ENCODE measurements around the gene MIA2.
"Not testable (repeated sequence)": the region's sequence is repeated elsewhere in the genome, so short reads cannot be mapped to it uniquely, and the experiment has no call there.

MIA2 gene

DNA sequence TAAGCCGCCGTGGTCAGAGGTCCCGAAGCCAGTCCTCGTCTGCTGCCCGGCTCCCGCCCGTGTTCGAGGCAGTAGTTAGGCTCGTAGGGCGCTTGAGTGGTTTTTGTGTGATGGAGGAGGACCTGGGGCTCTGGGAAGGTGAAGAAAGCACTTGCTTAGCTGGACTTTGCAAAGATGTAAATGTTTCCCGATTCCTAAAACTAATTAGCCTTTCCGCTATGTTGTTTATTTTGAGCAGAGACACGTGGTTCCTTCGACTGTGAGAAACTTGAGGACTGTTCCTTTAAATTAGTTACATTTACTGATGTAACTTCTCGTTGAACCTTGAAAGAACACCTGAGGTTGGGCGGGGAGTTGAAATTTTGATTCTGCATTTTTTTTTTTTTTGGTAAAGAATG is 33.9 kb downstream of the MIA2 start:
- DNase-seq (ENCODE audit: low read depth in 1 of 2, low spot score in 1 of 2), result no peak

DNA sequence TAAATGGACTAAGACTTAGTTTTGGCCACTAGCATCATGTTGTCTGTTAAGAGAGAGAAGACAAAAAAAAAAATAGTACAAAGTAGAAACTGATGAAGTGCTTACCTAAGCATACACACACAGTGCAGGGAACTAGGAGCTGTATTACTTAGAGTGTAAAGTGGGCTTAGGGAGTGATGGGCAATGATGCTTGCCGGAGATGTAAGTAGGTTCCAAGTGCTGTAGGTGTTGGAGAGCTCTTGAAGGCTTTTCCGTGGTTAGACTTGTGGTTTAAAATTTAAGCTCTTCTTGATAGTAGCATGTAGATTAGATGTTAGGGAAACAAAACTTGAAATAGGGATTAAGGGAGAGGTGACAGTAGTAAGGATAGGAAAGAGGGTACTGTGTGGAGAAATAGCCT is 34.7 kb downstream of the MIA2 start:
- DNase-seq (ENCODE audit: low read depth in 1 of 2, low spot score in 1 of 2), result no peak

DNA sequence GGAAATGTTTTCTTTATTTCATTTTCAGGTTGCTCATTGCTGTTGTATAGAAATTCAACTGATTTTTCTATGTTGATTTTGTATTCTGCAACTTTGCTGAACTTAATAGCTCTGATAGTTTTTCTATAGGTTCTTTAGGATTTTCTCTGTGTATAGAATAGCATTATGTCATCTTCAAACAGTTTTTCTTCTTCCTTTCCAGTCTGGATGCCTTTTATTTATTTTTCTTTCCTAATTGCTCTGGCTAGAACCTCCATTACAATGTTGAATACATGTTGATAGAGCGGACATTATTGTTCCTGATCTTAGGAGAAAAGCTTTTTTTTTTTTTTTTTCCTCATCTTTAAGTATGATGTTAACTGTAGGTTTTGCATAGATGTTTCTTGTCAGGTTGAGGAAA is 39.2 kb downstream of the MIA2 start:
- no peak for DNase-seq (ENCODE audit: low read depth in 1 of 2, low spot score in 1 of 2)

DNA sequence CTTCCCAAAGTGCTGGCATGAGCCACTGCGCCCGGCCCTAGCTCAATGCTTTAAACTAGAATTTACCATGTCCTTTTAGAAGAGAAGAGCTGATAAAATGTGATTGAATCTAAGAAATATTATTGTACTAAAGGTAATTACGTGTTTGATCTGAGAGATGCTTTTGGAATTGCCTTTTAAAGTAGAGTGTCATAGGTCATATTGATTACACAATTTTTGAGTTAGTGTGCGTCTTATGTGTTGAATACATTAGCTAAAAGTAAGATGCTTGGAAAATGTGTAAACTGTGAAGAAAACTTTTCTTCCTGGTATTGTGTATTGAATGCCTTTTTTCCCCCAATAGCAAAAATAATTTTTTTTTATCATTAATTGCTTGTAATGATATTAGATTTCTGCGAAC is 41.7 kb downstream of the MIA2 start:
- DNase-seq (ENCODE audit: low read depth in 1 of 2, low spot score in 1 of 2), result no peak

DNA sequence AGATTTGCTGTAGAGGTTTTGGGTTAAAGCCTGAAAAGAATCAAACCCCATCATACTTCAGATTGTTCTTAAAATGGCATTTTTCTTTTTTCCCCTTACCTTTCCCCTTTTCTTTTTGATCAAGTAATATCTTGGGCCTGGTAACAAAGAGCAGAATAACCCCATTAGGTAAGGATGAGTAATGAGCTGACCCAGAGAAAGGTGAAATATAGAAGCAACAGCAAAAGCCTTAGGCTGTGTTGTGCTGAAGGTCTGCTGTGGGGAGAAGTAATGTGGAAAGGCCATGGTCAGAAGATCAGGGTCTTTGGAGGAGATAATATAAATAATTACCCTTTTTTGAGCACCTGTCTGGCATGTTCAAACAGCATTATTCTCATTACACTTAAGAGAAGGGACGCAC is 42.3 kb downstream of the MIA2 start:
- no peak for DNase-seq (ENCODE audit: low read depth in 1 of 2, low spot score in 1 of 2)

DNA sequence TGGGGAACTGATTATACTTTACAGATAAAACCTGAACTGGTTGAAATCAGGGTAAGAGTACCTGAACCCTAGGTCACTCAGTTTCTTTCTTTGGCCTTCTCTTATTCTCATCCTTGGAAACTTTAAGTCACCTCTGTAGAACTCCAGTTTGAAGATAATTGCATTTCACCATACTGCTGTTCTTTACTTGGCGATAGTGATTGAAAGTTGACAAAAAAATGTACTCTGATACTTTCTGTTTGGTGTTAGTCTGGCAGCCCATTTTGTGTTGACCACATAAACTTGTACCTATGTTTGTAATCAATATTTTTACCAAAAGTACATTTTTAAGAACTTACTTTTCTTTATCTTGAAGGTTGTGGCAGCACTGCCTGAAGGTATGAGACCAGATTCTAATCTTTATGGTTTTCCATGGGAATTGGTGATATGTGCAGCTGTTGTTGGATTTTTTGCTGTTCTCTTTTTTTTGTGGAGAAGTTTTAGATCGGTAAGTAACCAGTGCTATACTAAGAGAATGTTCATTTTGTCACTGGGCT is 42.9 kb downstream of the MIA2 start:
- no peak for DNase-seq (ENCODE audit: low read depth in 1 of 2, low spot score in 1 of 2)

DNA sequence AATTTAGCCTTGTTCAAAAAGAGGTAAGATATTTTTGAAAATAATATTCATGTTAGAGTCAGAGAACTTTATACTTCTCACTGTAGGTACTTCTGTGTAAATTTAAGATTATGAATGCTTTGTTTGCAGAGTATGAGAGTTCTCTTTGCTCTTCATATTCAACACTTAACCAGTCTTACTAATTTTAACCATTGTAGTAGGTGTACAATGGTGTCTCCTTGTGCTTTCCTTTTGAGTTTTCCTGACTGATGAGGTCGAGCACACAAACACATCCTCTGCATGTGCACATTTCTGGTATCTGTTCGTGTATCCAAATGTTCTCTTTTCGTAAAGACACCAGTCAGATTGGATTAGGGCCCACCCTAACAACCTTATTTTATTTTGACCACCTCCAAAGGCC is 45.8 kb downstream of the MIA2 start:
- no peak for DNase-seq (ENCODE audit: low read depth in 1 of 2, low spot score in 1 of 2)

DNA sequence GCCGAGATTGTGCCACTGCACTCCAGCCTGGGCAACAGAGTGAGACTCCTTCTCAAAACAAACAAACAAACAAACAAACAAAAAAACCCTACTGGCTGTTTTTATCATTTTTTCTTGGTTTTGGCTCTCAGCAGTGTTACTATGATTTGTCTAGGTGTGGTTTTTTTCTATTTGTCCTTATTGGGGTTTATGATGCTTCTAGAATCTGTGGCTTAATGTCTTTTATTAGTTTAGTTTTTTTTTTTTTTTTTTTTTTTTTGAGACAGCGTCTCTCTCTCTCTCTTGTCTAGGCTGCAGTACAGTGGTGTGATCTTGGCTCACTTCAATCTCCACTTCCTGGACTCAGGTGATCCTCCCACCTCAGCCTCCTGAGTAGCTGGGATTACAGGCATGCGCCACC is 47.0 kb downstream of the MIA2 start:
- not testable (repeated sequence) for DNase-seq (ENCODE audit: low read depth in 1 of 2, low spot score in 1 of 2)

DNA sequence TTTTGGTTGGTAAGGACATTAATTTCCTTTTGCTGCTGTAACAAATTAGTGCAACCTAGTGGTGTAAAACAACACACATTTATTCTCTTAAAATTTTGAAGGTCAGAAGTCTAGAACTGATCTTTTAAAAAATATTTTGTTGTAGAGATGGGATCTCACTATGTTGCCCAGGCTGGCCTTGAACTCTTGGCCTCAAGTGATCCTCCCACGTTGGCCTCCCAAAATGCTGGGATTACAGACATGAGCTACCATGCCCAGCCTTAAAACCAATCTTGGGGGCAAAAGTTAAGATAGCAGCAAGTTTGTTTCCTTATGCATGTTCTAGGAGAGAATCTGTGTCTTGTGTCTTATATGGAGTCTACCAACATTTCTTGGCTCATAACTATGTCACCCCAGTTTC is 55.8 kb downstream of the MIA2 start:
- DNase-seq (ENCODE audit: low read depth in 1 of 2, low spot score in 1 of 2), result no peak

DNA sequence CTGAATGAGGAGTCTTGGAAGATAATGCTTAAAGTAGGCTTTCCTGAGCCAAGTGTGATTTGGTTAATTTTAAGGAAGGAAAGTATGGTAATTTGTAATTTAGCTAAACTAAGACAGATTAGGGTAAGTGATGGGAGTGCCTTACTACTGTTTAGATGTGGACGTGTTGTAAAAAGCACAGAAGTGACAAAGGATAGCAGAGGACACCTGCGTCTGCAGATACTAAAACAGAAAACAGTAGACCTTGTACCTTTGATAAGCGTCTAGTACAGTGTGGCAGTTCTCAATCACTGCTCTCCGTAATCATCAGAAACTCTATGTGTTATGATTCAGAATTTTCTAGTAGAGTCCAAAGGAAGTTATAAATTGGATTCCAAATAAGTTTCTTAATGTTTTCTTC is 58.0 kb downstream of the MIA2 start:
- no peak for DNase-seq (ENCODE audit: low read depth in 1 of 2, low spot score in 1 of 2)

DNA sequence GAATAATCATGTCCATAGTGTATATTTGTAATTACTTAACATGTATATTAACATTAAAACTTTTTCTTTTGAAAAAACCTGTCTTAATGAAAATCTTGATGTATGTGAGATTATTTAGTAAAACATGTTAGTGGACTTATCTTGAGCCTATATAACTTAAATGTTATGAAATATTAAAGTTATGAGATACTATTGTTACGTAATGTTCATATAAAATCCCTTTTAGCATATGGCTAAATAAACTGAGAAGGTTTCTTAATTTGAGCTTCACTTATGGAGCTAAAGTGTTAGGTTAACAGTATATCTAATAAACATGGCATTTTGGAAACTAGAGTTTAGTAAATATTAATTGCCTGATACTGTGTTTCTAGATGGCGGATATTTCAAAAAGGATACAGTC is 59.9 kb downstream of the MIA2 start:
- no peak for DNase-seq (ENCODE audit: low read depth in 1 of 2, low spot score in 1 of 2)

DNA sequence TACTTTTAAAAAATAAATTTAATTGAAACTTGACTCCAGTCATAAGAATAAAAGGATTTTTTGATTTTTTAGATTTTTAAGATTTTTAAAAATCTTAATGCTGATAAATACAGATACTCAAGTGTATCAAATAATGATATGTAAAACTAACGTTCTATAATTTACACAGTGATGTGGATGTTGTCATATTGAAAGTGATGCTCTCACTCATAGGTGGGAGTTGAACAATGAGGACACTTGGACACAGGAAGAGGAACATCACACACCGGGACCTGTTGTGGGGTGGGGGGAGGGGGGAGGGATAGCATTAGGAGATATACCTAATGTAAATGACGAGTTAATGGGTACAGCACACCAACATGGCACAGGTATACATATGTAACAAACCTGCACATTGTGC is 66.7 kb downstream of the MIA2 start:
- not testable (repeated sequence) for DNase-seq (ENCODE audit: low read depth in 1 of 2, low spot score in 1 of 2)

DNA sequence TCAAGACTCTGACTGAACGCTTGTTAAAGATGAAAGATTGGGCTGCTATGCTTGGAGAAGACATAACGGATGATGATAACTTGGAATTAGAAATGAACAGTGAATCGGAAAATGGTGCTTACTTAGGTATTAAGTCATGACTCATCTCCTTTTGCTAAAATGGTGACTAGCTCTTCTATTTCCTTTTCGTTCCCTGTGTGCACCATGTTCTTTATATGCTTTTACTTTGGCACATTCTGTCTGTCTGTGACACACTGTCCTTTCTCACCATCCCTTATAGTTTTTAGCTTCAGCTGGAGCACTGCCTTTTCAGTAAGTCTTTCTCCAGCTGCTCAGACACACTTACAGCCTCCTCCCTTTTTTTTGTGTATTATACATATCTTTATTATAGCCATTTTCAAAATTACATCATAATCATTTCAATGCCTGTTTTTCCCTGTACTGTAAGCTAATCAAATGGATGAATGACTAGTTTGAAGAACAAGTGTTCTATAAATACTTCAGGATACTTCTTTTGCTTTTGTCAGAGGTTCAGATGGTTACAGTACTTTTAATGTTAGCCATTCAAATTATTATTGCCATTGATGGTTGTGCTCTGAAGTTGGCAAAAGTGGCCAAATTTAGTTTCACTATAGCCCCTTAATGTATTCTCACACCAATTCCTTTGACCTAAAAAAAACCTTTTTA is 68.6 kb downstream of the MIA2 start:
- DNase-seq (ENCODE audit: low read depth in 1 of 2, low spot score in 1 of 2), result no peak

DNA sequence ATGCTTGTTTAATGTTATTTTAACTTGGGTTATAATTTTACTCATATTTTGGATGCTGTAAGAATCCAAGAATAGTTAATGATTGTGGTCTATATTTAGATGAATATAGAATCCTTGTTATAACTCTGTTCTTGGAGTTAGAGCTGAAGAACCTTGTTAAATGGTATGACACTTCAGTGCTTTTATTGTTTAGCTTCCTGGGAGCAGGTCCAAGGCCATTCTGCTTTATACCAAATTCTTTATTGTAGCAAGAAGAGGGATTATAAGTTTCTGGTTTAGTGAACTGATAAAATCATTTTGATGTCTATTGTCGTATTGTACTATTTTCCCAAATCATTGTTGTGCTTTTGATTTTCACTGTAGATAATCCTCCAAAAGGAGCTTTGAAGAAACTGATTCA is 69.4 kb downstream of the MIA2 start:
- DNase-seq (ENCODE audit: low read depth in 1 of 2, low spot score in 1 of 2), result no peak

DNA sequence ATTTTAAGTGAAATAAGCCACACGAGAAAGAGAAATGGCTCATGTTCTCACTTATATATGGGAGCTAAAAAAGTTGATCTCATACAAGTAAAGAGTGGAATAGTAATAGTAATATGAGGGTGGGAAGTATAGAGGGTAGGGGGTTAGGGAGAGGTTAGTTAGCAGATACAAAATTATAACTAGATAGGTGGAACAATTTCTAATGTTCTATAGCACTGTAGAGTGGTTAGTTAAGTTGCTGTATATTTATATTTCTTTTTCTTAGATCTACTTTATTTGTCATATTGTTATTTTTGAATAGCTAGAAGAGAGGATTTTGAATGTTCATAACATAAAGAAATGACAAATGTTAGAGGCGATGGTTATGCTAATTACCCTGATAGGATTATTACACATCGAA is 74.1 kb downstream of the MIA2 start:
- no peak for DNase-seq (ENCODE audit: low read depth in 1 of 2, low spot score in 1 of 2)

DNA sequence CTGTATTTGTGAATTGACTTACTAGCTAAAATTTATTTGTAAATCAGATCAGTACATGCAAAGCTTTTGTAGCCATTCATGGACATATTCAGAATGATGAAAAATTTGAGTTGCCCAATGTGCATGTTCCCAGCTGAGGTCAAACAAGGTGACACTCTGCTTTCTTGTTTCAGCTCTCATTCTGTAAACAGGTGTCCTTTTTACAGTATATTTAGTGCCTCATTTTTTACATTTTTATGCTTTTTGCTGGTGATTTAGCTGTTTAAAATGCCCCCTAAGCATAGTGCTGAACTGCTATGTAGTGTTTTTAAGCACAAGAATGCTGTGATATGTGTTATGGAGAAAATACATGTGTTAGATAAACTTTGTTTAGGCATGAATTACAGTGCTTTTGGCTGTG is 76.3 kb downstream of the MIA2 start:
- DNase-seq (ENCODE audit: low read depth in 1 of 2, low spot score in 1 of 2), result no peak

DNA sequence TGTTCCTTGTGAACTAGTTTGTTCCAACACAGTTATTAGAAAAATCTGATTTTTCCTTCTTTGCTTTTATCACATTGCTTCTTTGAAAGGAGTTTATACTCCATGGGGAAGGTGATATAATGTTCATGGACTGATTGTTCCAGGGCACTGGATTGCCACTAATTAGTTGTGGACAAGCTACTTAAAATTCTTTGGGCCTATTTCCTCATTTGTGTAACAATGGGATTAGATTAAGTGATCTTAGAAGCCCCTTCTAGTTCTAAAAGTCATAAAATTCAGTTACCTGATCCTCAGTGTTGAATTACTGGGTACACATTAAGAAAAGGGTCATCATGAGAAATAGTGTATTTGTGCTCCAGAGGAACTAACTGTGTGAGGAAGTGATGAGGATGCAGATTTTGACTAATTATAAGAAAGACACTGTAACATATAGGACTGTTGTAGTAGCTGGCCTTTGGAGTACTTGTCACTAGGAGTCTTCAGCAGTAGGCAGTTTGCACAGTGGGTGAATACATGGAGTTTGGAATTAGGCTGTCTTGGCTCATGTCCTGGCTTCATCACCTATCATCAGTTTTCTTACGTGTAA is 82.2 kb downstream of the MIA2 start:
- no peak for DNase-seq (ENCODE audit: low read depth in 1 of 2, low spot score in 1 of 2)

DNA sequence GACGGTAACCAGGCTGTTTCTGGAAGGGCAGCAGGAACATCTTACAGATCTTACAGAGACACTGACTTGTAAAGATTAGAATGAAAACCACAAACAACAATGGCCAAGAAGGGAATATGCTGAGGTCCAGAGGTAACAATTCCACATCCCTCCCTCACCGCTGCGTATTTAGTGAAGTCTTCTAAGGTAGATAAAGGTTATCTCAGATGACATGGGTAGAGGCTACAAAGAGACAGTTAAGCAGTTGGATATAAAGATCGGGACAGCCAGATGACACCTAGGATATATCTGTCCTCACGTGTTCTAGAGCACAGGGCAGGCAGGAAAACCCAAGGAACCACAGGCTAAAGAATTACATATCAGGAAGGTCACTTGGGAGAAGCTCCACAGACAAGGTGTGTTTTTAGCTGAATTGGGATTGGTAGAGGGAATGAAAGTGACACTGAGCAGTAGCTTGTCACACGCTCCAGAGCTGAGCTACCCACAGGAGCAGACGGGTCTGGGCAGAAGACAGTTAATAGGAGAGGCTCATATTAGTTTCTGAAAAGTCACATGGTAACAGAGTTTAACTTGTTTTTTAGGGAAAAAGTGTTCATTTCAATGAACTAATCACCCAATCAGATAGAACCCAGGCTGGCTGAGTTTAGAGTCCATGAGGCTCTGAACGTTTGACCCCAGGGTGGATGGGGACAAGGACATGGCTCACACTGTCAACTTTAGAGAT is 83.3 kb downstream of the MIA2 start:
- no peak for DNase-seq (ENCODE audit: low read depth in 1 of 2, low spot score in 1 of 2)

DNA sequence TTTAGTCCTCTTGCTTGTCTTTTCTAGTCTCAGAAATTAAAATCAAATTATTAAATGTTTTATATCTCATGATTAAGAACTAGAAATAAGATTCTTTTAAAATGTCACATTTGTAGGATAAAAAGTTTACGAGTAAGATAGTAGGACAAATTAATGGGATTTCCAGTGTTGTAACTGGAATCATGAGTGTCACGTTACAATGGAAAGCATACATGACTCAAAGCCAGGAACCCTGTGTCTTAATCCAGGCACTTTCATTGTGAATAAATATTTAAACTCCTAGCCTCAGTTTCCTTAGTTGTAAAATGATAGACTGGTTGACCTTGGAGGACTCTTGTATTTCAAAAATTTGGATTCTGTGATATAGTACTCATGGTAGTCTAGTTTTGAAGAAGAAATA is 84.9 kb downstream of the MIA2 start:
- DNase-seq (ENCODE audit: low read depth in 1 of 2, low spot score in 1 of 2), result no peak

DNA sequence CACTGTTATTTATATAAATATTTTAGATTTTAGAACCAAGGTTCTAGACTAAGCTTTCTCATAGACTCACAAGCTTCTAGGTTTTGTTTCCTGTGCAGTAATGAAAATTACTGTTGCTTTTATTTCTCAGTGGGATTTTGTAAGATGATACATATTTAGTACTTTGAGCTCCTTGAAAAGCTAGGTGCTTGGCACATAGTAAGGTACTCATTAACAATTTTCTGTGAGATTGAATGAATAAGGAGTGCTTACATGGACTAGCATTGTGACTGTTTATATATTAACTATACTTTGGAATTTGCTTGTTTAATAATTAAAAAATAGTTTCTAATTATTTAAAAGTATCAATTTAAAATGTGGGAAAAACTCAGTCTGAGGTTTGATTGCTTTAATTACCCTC is 85.7 kb downstream of the MIA2 start:
- no peak for DNase-seq (ENCODE audit: low read depth in 1 of 2, low spot score in 1 of 2)

DNA sequence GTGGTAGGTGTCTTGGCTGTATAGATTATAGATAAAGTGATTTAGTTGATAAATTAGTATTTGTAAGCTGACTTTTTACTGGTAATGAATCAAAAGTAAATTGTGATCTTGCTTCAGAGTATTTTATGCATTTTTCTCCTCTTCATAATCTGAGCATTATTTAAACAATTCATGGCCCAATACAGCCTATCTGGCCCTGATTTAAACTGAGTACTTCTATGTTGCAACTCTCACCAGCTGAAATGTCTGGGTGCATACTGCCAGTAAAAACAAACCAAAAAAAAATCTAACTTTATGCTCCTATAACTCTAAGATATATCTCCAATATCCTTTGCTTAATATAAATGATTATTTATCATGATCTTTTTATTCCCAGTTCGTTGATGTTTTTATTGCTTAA is 86.6 kb downstream of the MIA2 start:
- DNase-seq (ENCODE audit: low read depth in 1 of 2, low spot score in 1 of 2), result no peak

DNA sequence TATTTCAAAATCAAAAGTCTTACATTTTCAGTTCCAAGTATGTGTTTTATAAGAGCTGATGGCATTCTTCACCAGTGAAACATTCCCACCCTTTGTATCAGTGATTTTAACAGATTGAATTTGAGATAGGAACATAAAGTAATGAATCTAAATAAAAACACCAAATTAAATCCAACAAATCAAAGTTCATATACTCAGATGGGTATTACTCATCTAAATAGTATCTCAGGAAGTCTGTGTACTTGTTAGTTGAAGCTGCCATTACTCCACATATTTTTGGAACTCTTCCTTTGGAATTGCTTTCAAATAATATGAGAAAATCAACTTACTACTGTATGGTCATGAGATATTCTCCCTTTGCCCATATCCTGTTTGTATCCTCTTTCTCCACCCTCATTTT is 89.1 kb downstream of the MIA2 start:
- DNase-seq (ENCODE audit: low read depth in 1 of 2, low spot score in 1 of 2), result no peak

DNA sequence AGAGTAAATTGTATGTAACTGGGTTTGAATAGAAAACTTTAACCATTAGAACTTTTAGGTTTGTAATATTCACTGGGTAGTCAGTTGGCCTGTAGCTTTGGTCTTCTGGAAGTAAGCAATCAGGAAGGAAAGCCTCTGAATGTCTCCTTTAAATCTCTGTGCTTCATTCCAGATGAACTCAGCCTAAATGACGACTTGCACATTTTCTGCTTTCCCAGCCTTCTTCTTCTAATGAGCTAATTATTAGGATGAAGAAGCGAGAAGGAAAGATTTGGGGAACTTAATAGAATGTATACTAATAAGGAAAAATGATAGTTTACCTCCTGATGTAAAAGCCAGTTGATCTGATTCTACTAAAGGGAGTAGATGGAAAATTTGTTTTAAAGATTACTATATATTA is 90.4 kb downstream of the MIA2 start:
- DNase-seq (ENCODE audit: low read depth in 1 of 2, low spot score in 1 of 2), result no peak
